Neural cell (in vitro differentiated cells): Measurements from ENCODE around the gene NPAS2. TPM values are rescaled to one million over a fixed set of nuclear protein-coding genes. Genes with fewer than 3 reads are reported as not detected.

ENCODE experiments used
- H2AFZ ChIP-seq: fragments of 200-600, 300-800 bp; sonication (generic), shearing (Covaris generic); 2 replicates; pipeline ENCODE4 v1.6.0; 2014; ENCODE audit warnings: low read depth, mild to moderate bottlenecking, antibody characterized with exemption, low read length, moderate library complexity
- H3F3A ChIP-seq: fragments of 200-600 bp; shearing (Covaris generic); 2 replicates; pipeline ENCODE4 v1.6.1; 2016; ENCODE audit warnings: mild to moderate bottlenecking, moderate library complexity, mixed read lengths, antibody characterized with exemption, low read length; ENCODE audit not compliant: insufficient read depth, poor library complexity, severe bottlenecking
- H3K27ac ChIP-seq: fragments of 200-600, 300-800 bp; sonication (generic), shearing (Covaris generic); 2 replicates; pipeline ENCODE4 v1.5.1; 2014; ENCODE audit warnings: mild to moderate bottlenecking, low read length, moderate library complexity
- H3K27me3 ChIP-seq: fragments of 300-800, 200-600 bp; sonication (generic), shearing (Covaris generic); 2 replicates; pipeline ENCODE4 v1.6.0; 2014; ENCODE audit warnings: mild to moderate bottlenecking, low read depth, low read length, moderate library complexity; ENCODE audit not compliant: insufficient read depth
- H3K36me3 ChIP-seq: fragments of 300-800, 200-600 bp; sonication (generic), shearing (Covaris generic); 2 replicates; pipeline ENCODE4 v1.5.1; 2014; ENCODE audit warnings: mild to moderate bottlenecking, antibody characterized with exemption, low read length, moderate library complexity; ENCODE audit not compliant: insufficient read depth
- H3K4me2 ChIP-seq: fragments of 300-800, 200-600 bp; sonication (generic), shearing (Covaris generic); 2 replicates; pipeline ENCODE4 v1.6.0; 2014; ENCODE audit warnings: mild to moderate bottlenecking, low read length
- H3K4me3 ChIP-seq: fragments of 300-800, 200-600 bp; sonication (generic), shearing (Covaris generic); 2 replicates; pipeline ENCODE4 v1.5.1; 2014; ENCODE audit warnings: mild to moderate bottlenecking, low read length, moderate library complexity
- H3K79me2 ChIP-seq: fragments of 200-600 bp; shearing (Covaris generic); replicated peaks from 2 replicates; pipeline ENCODE4 v1.6.0; 2014; ENCODE audit warnings: mild to moderate bottlenecking, low read length, moderate library complexity; ENCODE audit not compliant: insufficient read depth
- H3K9ac ChIP-seq: fragments of 300-800, 200-600 bp; sonication (generic), shearing (Covaris generic); 2 replicates; pipeline ENCODE4 v1.6.1; 2016; ENCODE audit warnings: mild to moderate bottlenecking, low read length, mixed read lengths
- H3K9me2 ChIP-seq: fragments of 200-600 bp; shearing (Covaris generic); 2 replicates; pipeline ENCODE4 v1.6.1; 2016; ENCODE audit warnings: mild to moderate bottlenecking, low read length, mixed read lengths; ENCODE audit not compliant: insufficient read depth
- H3K9me3 ChIP-seq: fragments of 200-600, 300-800 bp; sonication (generic), shearing (Covaris generic); 2 replicates; pipeline ENCODE4 v1.6.1; 2016; ENCODE audit warnings: mild to moderate bottlenecking, mixed run types, low read length, moderate library complexity, mixed read lengths
- H4K20me1 ChIP-seq: fragments of 200-600 bp; shearing (Covaris generic); 2 replicates; pipeline ENCODE4 v1.6.1; 2016; ENCODE audit warnings: mild to moderate bottlenecking, mixed run types; ENCODE audit not compliant: insufficient read depth
- CTCF ChIP-seq: fragments of 450-650 bp; IDR thresholded peaks from 2 replicates; pipeline ENCODE4 v1.5.1; 2014; ENCODE audit warnings: antibody characterized with exemption, mild to moderate bottlenecking, moderate library complexity; ENCODE audit not compliant: poor library complexity, severe bottlenecking
- EP300 ChIP-seq: fragments of 450-650 bp; conservative IDR thresholded peaks from 2 replicates; pipeline ENCODE4 v1.6.1; 2014; ENCODE audit warnings: antibody characterized with exemption, mild to moderate bottlenecking, moderate library complexity; ENCODE audit not compliant: poor library complexity, severe bottlenecking
- EZH2 ChIP-seq: fragments of 200-600, 300-800 bp; shearing (Covaris generic), sonication (generic); IDR thresholded peaks from 2 replicates; pipeline ENCODE4 v1.6.1; 2014; ENCODE audit warnings: antibody characterized with exemption, low read length, borderline replicate concordance, mild to moderate bottlenecking; ENCODE audit not compliant: insufficient read depth, poor library complexity, severe bottlenecking
- MXI1 ChIP-seq: fragments of 450-650 bp; conservative IDR thresholded peaks from 2 replicates; pipeline ENCODE4 v1.6.1; 2014; ENCODE audit warnings: antibody characterized with exemption, mild to moderate bottlenecking; ENCODE audit not compliant: poor library complexity, severe bottlenecking
- POLR2AphosphoS5 ChIP-seq: IDR thresholded peaks from 2 replicates; pipeline ENCODE4 v1.6.1; 2012
- RAD21 ChIP-seq: fragments of 450-650 bp; conservative IDR thresholded peaks from 2 replicates; pipeline ENCODE4 v1.6.1; 2014; ENCODE audit warnings: antibody characterized with exemption, mild to moderate bottlenecking, moderate library complexity
- SMC3 ChIP-seq: fragments of 450-650 bp; conservative IDR thresholded peaks from 2 replicates; pipeline ENCODE4 v1.6.1; 2014; ENCODE audit warnings: antibody characterized with exemption, mild to moderate bottlenecking, moderate library complexity; ENCODE audit not compliant: poor library complexity
- TAF1 ChIP-seq: IDR thresholded peaks from 2 replicates; pipeline ENCODE4 v1.6.1; 2012; ENCODE audit warnings: low read depth
- polyA plus RNA-seq: library from polyadenylated mRNA; depleted of rRNA; stranded (reverse); fragments of >200 nt; gene quantifications from 2 replicates; pipeline ENCODE4 v1.2.3, GENCODE V29; 2014
- TF ChIP-seq, protein P1 (sequence below): IDR thresholded peaks from 2 replicates; pipeline ENCODE4 v1.6.1; 2012; ENCODE audit warnings: borderline replicate concordance

NPAS2 gene
- polyA plus RNA-seq, 1 donor from 2014 or later: 2.1 TPM

- Histone ChIP-seq H3K9me3 (no peaks in the 10 kb centered on the region), H3K36me3 (no peaks in the 10 kb centered on the region), H3K27me3 (no peaks in the 10 kb centered on the region), H4K20me1 (no peaks in the 10 kb centered on the region), H3K9ac (no peak overlapping the region), H3K9me2 (no peaks in the 10 kb centered on the region), H3K4me2 (no peak overlapping the region), H2AFZ (no peak overlapping the region), H3K27ac (no peak overlapping the region), H3K4me3 (no peak overlapping the region), H3K79me2 (no peaks in the 10 kb centered on the region), H3F3A (no peaks in the 10 kb centered on the region)
- TF ChIP-seq RAD21 (no peak), EZH2 (no peak), POLR2AphosphoS5 (no peak), SMC3 (no peak), EP300 (no peak), MXI1 (no peak), TAF1 (no peak), CTCF (no peak)
- TF ChIP-seq, protein P1, sequence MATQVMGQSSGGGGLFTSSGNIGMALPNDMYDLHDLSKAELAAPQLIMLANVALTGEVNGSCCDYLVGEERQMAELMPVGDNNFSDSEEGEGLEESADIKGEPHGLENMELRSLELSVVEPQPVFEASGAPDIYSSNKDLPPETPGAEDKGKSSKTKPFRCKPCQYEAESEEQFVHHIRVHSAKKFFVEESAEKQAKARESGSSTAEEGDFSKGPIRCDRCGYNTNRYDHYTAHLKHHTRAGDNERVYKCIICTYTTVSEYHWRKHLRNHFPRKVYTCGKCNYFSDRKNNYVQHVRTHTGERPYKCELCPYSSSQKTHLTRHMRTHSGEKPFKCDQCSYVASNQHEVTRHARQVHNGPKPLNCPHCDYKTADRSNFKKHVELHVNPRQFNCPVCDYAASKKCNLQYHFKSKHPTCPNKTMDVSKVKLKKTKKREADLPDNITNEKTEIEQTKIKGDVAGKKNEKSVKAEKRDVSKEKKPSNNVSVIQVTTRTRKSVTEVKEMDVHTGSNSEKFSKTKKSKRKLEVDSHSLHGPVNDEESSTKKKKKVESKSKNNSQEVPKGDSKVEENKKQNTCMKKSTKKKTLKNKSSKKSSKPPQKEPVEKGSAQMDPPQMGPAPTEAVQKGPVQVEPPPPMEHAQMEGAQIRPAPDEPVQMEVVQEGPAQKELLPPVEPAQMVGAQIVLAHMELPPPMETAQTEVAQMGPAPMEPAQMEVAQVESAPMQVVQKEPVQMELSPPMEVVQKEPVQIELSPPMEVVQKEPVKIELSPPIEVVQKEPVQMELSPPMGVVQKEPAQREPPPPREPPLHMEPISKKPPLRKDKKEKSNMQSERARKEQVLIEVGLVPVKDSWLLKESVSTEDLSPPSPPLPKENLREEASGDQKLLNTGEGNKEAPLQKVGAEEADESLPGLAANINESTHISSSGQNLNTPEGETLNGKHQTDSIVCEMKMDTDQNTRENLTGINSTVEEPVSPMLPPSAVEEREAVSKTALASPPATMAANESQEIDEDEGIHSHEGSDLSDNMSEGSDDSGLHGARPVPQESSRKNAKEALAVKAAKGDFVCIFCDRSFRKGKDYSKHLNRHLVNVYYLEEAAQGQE: no peak
Measured at GRCh38 chr2:101040072-101040471, 220.1 kb downstream of the NPAS2 start.

GRCh38 chr2:101040761-101041160 is 220.8 kb downstream of the NPAS2 start:
- no peak overlapping the region for H3K9ac ChIP-seq
- no peaks in the 10 kb centered on the region for H3K36me3 ChIP-seq
- H3K9me2 ChIP-seq: no peaks in the 10 kb centered on the region
- no peaks in the 10 kb centered on the region for H4K20me1 ChIP-seq
- TF ChIP-seq EZH2: no peak
- TF ChIP-seq SMC3: no peak
- TF ChIP-seq, protein P1: no peak
- TF ChIP-seq POLR2AphosphoS5: no peak
- TF ChIP-seq MXI1: no peak
- TF ChIP-seq EP300: no peak
- no peak for TF ChIP-seq CTCF
- TF ChIP-seq TAF1: no peak
- no peak for TF ChIP-seq RAD21
- H3K79me2 ChIP-seq: no peaks in the 10 kb centered on the region
- no peaks in the 10 kb centered on the region for H3K9me3 ChIP-seq
- H3K27ac ChIP-seq: no peak overlapping the region
- H3K4me2 ChIP-seq: no peak overlapping the region
- no peak overlapping the region for H2AFZ ChIP-seq
- no peaks in the 10 kb centered on the region for H3K27me3 ChIP-seq
- H3K4me3 ChIP-seq: no peak overlapping the region
- no peaks in the 10 kb centered on the region for H3F3A ChIP-seq
